A673 (cell line): ENCODE measurements around the gene FKBP11. TPM values are rescaled to one million over a fixed set of nuclear protein-coding genes. Genes with fewer than 3 reads are reported as not detected.

Source experiments
- BruUV-seq: library from RNA; stranded (reverse); fragments of 400-500 nt; replicated peaks from 2 replicates; lab custom pipeline; 2021; lab: Mats Ljungman, UMichigan
- CTCF ChIA-PET: fragments of 300-600 bp; sonication (Branson Sonifier 250); formaldehyde crosslinking; loops from one replicate; lab custom pipeline; 2022; ENCODE audit warnings: antibody characterized with exemption; lab: Charles Lee
- POLR2A ChIA-PET: fragments of 300-600 bp; sonication (Branson Sonifier 250); formaldehyde crosslinking; loops from one replicate; lab custom pipeline; 2022; ENCODE audit warnings: antibody characterized with exemption; ENCODE audit not compliant: low non-redundant PET; lab: Charles Lee
- DNase-seq: peaks from one replicate; pipeline ENCODE4 v3.0.0-alpha.2; 2015; ENCODE audit warnings: low spot score
- H3K27ac ChIP-seq: fragments of 200-600 bp; sonication (generic); 2 replicates; pipeline ENCODE4 v1.5.1; 2016; ENCODE audit warnings: mixed run types, low read depth, mild to moderate bottlenecking, mixed read lengths, antibody characterized with exemption, low read length; ENCODE audit not compliant: poor library complexity, severe bottlenecking
- H3K27me3 ChIP-seq: fragments of 200-600 bp; sonication (generic); replicated peaks from 2 replicates; pipeline ENCODE4 v1.6.1; 2017; ENCODE audit warnings: mixed run types, low read depth, mild to moderate bottlenecking, mixed read lengths, antibody characterized with exemption, low read length; ENCODE audit not compliant: insufficient read depth, poor library complexity
- H3K36me3 ChIP-seq: fragments of 200-600 bp; sonication (generic); 2 replicates; pipeline ENCODE4 v1.6.1; 2016; ENCODE audit warnings: mixed run types, mild to moderate bottlenecking, mixed read lengths, antibody characterized with exemption, low read length; ENCODE audit not compliant: insufficient read depth, poor library complexity, severe bottlenecking
- H3K4me1 ChIP-seq: fragments of 200-600 bp; sonication (generic); 2 replicates; pipeline ENCODE4 v1.6.1; 2017; ENCODE audit warnings: mixed run types, mild to moderate bottlenecking, mixed read lengths, antibody characterized with exemption, low read length; ENCODE audit not compliant: insufficient read depth, poor library complexity, severe bottlenecking
- H3K4me3 ChIP-seq: fragments of 200-600 bp; sonication (generic); 2 replicates; pipeline ENCODE4 v1.5.1; 2016; ENCODE audit warnings: low read depth, mixed run types, mild to moderate bottlenecking, mixed read lengths, low read length; ENCODE audit not compliant: poor library complexity, severe bottlenecking
- H3K9me3 ChIP-seq: fragments of 200-600 bp; sonication (generic); 2 replicates; pipeline ENCODE4 v1.6.1; 2016; ENCODE audit warnings: mixed run types, low read depth, mild to moderate bottlenecking, mixed read lengths, antibody characterized with exemption, low read length; ENCODE audit not compliant: poor library complexity, severe bottlenecking
- EZH2 ChIP-seq: fragments of 200-600 bp; sonication (generic); IDR thresholded peaks from 2 replicates; pipeline ENCODE4 v1.6.1; 2017; ENCODE audit warnings: borderline replicate concordance, low read depth, mild to moderate bottlenecking, mixed read lengths, antibody characterized with exemption, low read length; ENCODE audit not compliant: poor library complexity, severe bottlenecking
- intact Hi-C: fragments of 100-400 bp; cut with micrococcal nuclease; formaldehyde crosslinking; loops from one replicate; pipeline ENCODE4 v1.10.0; 2022; ENCODE audit not compliant: unreplicated experiment
- total RNA-seq: library from RNA; stranded (reverse); gene quantifications from 2 replicates; pipeline ENCODE4 v1.2.3, GENCODE V29; 2021
- TF ChIP-seq, protein P1 (sequence below): fragments of 300-800, 200-600 bp; sonication (generic); conservative IDR thresholded peaks from 2 replicates; pipeline ENCODE4 v1.5.1; 2017; ENCODE audit warnings: low read depth, mild to moderate bottlenecking, antibody characterized with exemption, low read length, moderate library complexity, mixed read lengths

FKBP11 gene
- total RNA-seq, 1 experiment from 2014 or later: 32.5 TPM

DNA sequence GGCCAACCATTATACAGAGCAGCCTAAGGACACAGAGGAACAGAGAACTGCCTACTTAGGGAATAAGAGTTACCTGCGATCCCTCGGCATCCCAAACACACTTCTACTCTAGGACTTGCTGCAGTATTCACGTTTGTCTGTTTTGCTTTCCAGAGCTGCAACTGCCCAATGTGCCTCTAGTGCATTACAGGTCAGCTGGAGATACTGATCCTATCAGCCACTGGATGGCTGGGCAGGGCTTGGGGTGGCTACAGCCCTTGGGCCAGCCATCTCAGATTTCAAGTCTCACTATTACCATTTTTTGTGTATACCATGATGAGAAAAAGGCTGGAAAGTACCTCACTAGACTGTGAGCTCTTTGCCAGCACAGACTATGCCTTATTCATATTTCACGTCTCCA is 27.4 kb upstream of the FKBP11 start:
- TF ChIP-seq, protein P1, sequence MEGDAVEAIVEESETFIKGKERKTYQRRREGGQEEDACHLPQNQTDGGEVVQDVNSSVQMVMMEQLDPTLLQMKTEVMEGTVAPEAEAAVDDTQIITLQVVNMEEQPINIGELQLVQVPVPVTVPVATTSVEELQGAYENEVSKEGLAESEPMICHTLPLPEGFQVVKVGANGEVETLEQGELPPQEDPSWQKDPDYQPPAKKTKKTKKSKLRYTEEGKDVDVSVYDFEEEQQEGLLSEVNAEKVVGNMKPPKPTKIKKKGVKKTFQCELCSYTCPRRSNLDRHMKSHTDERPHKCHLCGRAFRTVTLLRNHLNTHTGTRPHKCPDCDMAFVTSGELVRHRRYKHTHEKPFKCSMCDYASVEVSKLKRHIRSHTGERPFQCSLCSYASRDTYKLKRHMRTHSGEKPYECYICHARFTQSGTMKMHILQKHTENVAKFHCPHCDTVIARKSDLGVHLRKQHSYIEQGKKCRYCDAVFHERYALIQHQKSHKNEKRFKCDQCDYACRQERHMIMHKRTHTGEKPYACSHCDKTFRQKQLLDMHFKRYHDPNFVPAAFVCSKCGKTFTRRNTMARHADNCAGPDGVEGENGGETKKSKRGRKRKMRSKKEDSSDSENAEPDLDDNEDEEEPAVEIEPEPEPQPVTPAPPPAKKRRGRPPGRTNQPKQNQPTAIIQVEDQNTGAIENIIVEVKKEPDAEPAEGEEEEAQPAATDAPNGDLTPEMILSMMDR: no peak
- TF ChIP-seq EZH2: no peak
- DNase-seq: no peak
- no TSS peak for BruUV-seq
- Histone ChIP-seq H3K4me3 (no peak overlapping the region), H3K27me3 (no peaks in the 10 kb centered on the region), H3K4me1 (peaks cover 12% of the 10 kb centered on the region), H3K36me3 (peaks cover 6% of the 10 kb centered on the region), H3K27ac (no peak overlapping the region), H3K9me3 (no peaks in the 10 kb centered on the region)
- POLR2A ChIA-PET: no interaction called here
- CTCF ChIA-PET: interaction anchor here (0.7 kb wide), 1 partner anchor 763 kb away, joined by 3 read pairs; no protein-coding TSS in a partner anchor
- intact Hi-C loops: no loop called here

DNA sequence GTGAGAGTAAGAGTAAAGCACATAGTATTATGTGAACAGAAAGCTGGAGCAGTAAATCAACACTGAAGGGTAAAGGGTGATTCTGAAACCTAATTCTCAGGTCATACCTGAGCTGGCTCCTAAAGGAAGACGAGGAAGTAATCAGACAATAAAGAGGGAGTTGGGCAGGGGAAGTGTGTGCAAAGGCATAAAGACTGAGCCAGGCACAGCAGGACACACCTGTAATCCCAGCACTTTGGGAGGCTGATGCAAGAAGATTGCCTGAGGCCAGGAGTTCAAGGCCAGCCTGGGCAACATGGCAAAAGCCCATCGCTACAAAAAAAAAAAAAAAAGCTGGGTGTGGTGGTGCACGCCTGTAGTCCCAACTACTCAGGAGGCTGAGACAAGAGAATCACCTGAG is 22.4 kb upstream of the FKBP11 start:
- TF ChIP-seq, protein P1: no peak
- TF ChIP-seq EZH2: no peak
- no peak for DNase-seq
- H3K27ac ChIP-seq: no peak overlapping the region
- no peaks in the 10 kb centered on the region for H3K36me3 ChIP-seq
- H3K27me3 ChIP-seq: no peaks in the 10 kb centered on the region
- intact Hi-C loops: no loop called here
- no peak overlapping the region for H3K4me3 ChIP-seq
- POLR2A ChIA-PET: interaction anchor here (0.5 kb wide), 1 partner anchor 57 kb away, joined by 10 read pairs; no protein-coding TSS in a partner anchor
- BruUV-seq: no TSS peak
- H3K4me1 ChIP-seq: no peaks in the 10 kb centered on the region
- no peaks in the 10 kb centered on the region for H3K9me3 ChIP-seq
- CTCF ChIA-PET: interaction anchor here (0.5 kb wide), 1 partner anchor 14 kb away, joined by 6 read pairs; no protein-coding TSS in a partner anchor

DNA sequence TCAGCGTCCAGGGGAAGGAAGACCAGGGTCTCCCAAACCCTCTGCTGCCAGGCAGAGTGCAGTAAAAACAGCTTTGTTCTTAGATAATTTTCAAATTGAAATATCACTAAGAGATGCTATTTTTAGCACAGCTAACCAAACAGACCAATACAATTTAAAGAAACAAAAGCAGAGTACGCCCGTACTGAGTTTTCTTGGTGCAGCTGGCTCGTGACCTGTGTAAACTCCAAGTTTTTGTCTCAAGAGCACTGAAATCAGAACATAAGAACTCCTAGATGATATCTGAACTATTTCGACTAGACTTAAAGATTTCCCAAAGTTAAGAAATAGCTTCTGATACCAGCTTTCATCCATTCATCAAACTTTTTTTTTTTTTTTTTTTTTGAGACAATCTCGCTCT is 21.7 kb upstream of the FKBP11 start:
- no peak for DNase-seq
- intact Hi-C loops: no loop called here
- Histone ChIP-seq H3K4me3 (no peak overlapping the region), H3K27ac (no peak overlapping the region), H3K4me1 (no peaks in the 10 kb centered on the region), H3K27me3 (no peaks in the 10 kb centered on the region), H3K36me3 (no peaks in the 10 kb centered on the region), H3K9me3 (no peaks in the 10 kb centered on the region)
- TF ChIP-seq EZH2: no peak
- TF ChIP-seq, protein P1: no peak
- no TSS peak for BruUV-seq
- POLR2A ChIA-PET: no interaction called here
- CTCF ChIA-PET: interaction anchor here (0.5 kb wide), 1 partner anchor 15 kb away, joined by 6 read pairs; no protein-coding TSS in a partner anchor
